HepG2 (cell line): ENCODE data around the gene USP32. TPM values are rescaled to one million over a fixed set of nuclear protein-coding genes. Genes with fewer than 3 reads are reported as not detected.

ENCODE experiments used
- AKNA ChIP-seq: sonication (generic); formaldehyde crosslinking; IDR thresholded peaks from 2 replicates; pipeline ENCODE4 v1.4.0; 2020; ENCODE audit warnings: missing genetic modification reagents, borderline replicate concordance
- ELF4 ChIP-seq: sonication (generic); formaldehyde crosslinking; IDR thresholded peaks from 2 replicates; pipeline ENCODE4 v1.5.0; 2020; ENCODE audit warnings: missing genetic modification reagents, mild to moderate bottlenecking, moderate library complexity, borderline replicate concordance
- JUND ChIP-seq: sonication (generic); formaldehyde crosslinking; IDR thresholded peaks from 2 replicates; pipeline ENCODE4 v1.8.0; 2022; ENCODE audit warnings: mild to moderate bottlenecking, missing genetic modification reagents
- MIER2 ChIP-seq: IDR thresholded peaks from 2 replicates; pipeline ENCODE4 v1.6.1; 2016; ENCODE audit warnings: missing biosample characterization, missing genetic modification reagents
- PAWR ChIP-seq: sonication (generic); formaldehyde crosslinking; IDR thresholded peaks from 2 replicates; pipeline ENCODE4 v1.4.0; 2020; ENCODE audit warnings: missing genetic modification reagents, mild to moderate bottlenecking, borderline replicate concordance
- PRMT3 ChIP-seq: sonication (generic); formaldehyde crosslinking; IDR thresholded peaks from 2 replicates; pipeline ENCODE4 v1.8.1; 2022; ENCODE audit warnings: low read depth, mild to moderate bottlenecking, moderate library complexity, missing genetic modification reagents, borderline replicate concordance
- RFX1 ChIP-seq: fragments of 450-650 bp; IDR thresholded peaks from 2 replicates; pipeline ENCODE4 v1.6.1; 2017
- SIN3A ChIP-seq: IDR thresholded peaks from 2 replicates; pipeline ENCODE4 v1.6.1; 2011; ENCODE audit warnings: low read depth, mild to moderate bottlenecking, control low read depth, low read length, borderline replicate concordance
- ZBTB7A ChIP-seq: sonication (generic); formaldehyde crosslinking; IDR thresholded peaks from 2 replicates; pipeline ENCODE4 v1.8.0; 2022; ENCODE audit warnings: mild to moderate bottlenecking, missing genetic modification reagents
- ZMYM3 ChIP-seq: sonication (generic); formaldehyde crosslinking; IDR thresholded peaks from 2 replicates; pipeline ENCODE4 v1.5.1; 2020; ENCODE audit warnings: mild to moderate bottlenecking, missing genetic modification reagents
- ZNF230 ChIP-seq: sonication (generic); formaldehyde crosslinking; IDR thresholded peaks from 2 replicates; pipeline ENCODE4 v1.4.0; 2020; ENCODE audit warnings: mild to moderate bottlenecking, missing genetic modification reagents
- ZNF784 ChIP-seq: sonication (generic); formaldehyde crosslinking; IDR thresholded peaks from 2 replicates; pipeline ENCODE4 v1.5.1; 2020; ENCODE audit warnings: missing genetic modification reagents, mild to moderate bottlenecking, borderline replicate concordance
- polyA plus RNA-seq, 8 experiments: library from polyadenylated mRNA; depleted of rRNA in 3 of 8; stranded (reverse) in 7 of 8; unstranded in 1 of 8; fragments of >200 nt; fragmentation: Illumina TruSeq in 4 of 8; extraction: Trizol in 4 of 8; gene quantifications; 2 replicates each; pipeline versions ENCODE4 v1.2.1 to v1.2.3, GENCODE V29; 2011 to 2016; ENCODE audit warnings: low read depth in 4 of 8, missing spikeins in 1 of 8, mixed read lengths in 1 of 8; ENCODE audit not compliant: insufficient read depth in 1 of 8
- total RNA-seq, 5 experiments: library from RNA; depleted of rRNA; stranded (reverse); fragments of >200 nt; fragmentation: Illumina TruSeq; extraction: Trizol; gene quantifications; 2 replicates each; pipeline ENCODE4 v1.2.3, GENCODE V29; 2016; ENCODE audit warnings: low read depth in 1 of 5
- TF ChIP-seq, protein P1 (sequence below): sonication (generic); formaldehyde crosslinking; IDR thresholded peaks from 2 replicates; pipeline ENCODE4 v1.8.1; 2023; ENCODE audit warnings: mild to moderate bottlenecking, missing genetic modification reagents
- TF ChIP-seq, protein P2 (sequence below): sonication (generic); formaldehyde crosslinking; IDR thresholded peaks from 2 replicates; pipeline ENCODE4 v1.4.0; 2020; ENCODE audit warnings: missing genetic modification reagents, borderline replicate concordance
- TF ChIP-seq, protein P3 (sequence below): sonication (generic); formaldehyde crosslinking; IDR thresholded peaks from 2 replicates; pipeline ENCODE4 v1.4.0; 2020; ENCODE audit warnings: mild to moderate bottlenecking, missing genetic modification reagents

Gene USP32
- total and polyA plus RNA-seq, 2 of the 13 experiments (the other 11 are each of a cell fraction or from before 2014, with no cell fraction given): 24.9 to 39.9 TPM

GRCh38 chr17:60392042-60392844 is at the start of gene USP32 (continued):
- TF ChIP-seq AKNA (CRISPR knock-in tag): no peak
- TF ChIP-seq, protein P1, sequence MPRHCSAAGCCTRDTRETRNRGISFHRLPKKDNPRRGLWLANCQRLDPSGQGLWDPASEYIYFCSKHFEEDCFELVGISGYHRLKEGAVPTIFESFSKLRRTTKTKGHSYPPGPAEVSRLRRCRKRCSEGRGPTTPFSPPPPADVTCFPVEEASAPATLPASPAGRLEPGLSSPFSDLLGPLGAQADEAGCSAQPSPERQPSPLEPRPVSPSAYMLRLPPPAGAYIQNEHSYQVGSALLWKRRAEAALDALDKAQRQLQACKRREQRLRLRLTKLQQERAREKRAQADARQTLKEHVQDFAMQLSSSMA (CRISPR knock-in tag): no peak; the same call in 1 of the 2 replicates
- TF ChIP-seq ZNF230: peak; percentile 75
- no peak for TF ChIP-seq ZNF784 (CRISPR knock-in tag)
- TF ChIP-seq, protein P2, sequence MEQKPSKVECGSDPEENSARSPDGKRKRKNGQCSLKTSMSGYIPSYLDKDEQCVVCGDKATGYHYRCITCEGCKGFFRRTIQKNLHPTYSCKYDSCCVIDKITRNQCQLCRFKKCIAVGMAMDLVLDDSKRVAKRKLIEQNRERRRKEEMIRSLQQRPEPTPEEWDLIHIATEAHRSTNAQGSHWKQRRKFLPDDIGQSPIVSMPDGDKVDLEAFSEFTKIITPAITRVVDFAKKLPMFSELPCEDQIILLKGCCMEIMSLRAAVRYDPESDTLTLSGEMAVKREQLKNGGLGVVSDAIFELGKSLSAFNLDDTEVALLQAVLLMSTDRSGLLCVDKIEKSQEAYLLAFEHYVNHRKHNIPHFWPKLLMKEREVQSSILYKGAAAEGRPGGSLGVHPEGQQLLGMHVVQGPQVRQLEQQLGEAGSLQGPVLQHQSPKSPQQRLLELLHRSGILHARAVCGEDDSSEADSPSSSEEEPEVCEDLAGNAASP (CRISPR knock-in tag): peak; percentile 100
- TF ChIP-seq PRMT3: no peak
- TF ChIP-seq JUND: no peak
- TF ChIP-seq MIER2: no peak; the same call in none of the 2 replicates
- no peak for TF ChIP-seq ZBTB7A (CRISPR knock-in tag)
- TF ChIP-seq ZMYM3 (CRISPR knock-in tag): no peak; the same call in 1 of the 2 replicates
- TF ChIP-seq PAWR: no peak; the same call in 1 of the 2 replicates
- TF ChIP-seq SIN3A: peak; percentile 93
- no peak for TF ChIP-seq RFX1
- TF ChIP-seq, protein P3, sequence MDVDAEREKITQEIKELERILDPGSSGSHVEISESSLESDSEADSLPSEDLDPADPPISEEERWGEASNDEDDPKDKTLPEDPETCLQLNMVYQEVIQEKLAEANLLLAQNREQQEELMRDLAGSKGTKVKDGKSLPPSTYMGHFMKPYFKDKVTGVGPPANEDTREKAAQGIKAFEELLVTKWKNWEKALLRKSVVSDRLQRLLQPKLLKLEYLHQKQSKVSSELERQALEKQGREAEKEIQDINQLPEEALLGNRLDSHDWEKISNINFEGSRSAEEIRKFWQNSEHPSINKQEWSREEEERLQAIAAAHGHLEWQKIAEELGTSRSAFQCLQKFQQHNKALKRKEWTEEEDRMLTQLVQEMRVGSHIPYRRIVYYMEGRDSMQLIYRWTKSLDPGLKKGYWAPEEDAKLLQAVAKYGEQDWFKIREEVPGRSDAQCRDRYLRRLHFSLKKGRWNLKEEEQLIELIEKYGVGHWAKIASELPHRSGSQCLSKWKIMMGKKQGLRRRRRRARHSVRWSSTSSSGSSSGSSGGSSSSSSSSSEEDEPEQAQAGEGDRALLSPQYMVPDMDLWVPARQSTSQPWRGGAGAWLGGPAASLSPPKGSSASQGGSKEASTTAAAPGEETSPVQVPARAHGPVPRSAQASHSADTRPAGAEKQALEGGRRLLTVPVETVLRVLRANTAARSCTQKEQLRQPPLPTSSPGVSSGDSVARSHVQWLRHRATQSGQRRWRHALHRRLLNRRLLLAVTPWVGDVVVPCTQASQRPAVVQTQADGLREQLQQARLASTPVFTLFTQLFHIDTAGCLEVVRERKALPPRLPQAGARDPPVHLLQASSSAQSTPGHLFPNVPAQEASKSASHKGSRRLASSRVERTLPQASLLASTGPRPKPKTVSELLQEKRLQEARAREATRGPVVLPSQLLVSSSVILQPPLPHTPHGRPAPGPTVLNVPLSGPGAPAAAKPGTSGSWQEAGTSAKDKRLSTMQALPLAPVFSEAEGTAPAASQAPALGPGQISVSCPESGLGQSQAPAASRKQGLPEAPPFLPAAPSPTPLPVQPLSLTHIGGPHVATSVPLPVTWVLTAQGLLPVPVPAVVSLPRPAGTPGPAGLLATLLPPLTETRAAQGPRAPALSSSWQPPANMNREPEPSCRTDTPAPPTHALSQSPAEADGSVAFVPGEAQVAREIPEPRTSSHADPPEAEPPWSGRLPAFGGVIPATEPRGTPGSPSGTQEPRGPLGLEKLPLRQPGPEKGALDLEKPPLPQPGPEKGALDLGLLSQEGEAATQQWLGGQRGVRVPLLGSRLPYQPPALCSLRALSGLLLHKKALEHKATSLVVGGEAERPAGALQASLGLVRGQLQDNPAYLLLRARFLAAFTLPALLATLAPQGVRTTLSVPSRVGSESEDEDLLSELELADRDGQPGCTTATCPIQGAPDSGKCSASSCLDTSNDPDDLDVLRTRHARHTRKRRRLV: no peak
- peak; percentile 93; the same call in 1 of the 2 replicates for TF ChIP-seq ELF4
